ENCODE data around the gene PGLYRP1.

PGLYRP1 gene

GRCh38 chr19:46020819-46021125, 2.1 kb downstream of the PGLYRP1 start:
- ATAC-seq: no peak
- no peak for TF ChIP-seq ZFP3 (CRISPR knock-in tag; IDR thresholded peaks at IDR 0.05)
- no peak for TF ChIP-seq ZNF70 (CRISPR knock-in tag; IDR thresholded peaks at IDR 0.05)
- TF ChIP-seq ISL1 (CRISPR knock-in tag; IDR thresholded peaks at IDR 0.05): no peak
- no peak for TF ChIP-seq SNAI2 (CRISPR knock-in tag; IDR thresholded peaks at IDR 0.05)
- no peak for TF ChIP-seq CSDC2 (CRISPR knock-in tag; IDR thresholded peaks at IDR 0.05)
- TF ChIP-seq PPARA (CRISPR knock-in tag; IDR thresholded peaks at IDR 0.05; ENCODE audit: borderline replicate concordance): no peak
- no peak for TF ChIP-seq ZFP30 (CRISPR knock-in tag; IDR thresholded peaks at IDR 0.05)

GRCh38 chr19:46019270-46019669, 3.6 kb downstream of the PGLYRP1 start:
- TF ChIP-seq BACH2 (CRISPR knock-in tag; IDR thresholded peaks at IDR 0.05; ENCODE audit: borderline replicate concordance) (no peak), POU6F1 (CRISPR knock-in tag; IDR thresholded peaks at IDR 0.05; ENCODE audit: borderline replicate concordance, low read depth) (no peak), ARNTL (CRISPR knock-in tag; IDR thresholded peaks at IDR 0.05; ENCODE audit: borderline replicate concordance, low read depth) (no peak), ZNF565 (CRISPR knock-in tag; conservative IDR thresholded peaks at IDR 0.05; ENCODE audit: low read depth) (no peak), ZNF70 (CRISPR knock-in tag; IDR thresholded peaks at IDR 0.05) (no peak), GLIS3 (CRISPR knock-in tag; IDR thresholded peaks at IDR 0.05) (no peak), TOX (CRISPR knock-in tag; IDR thresholded peaks at IDR 0.05; ENCODE audit: borderline replicate concordance) (no peak), PPARA (CRISPR knock-in tag; IDR thresholded peaks at IDR 0.05; ENCODE audit: borderline replicate concordance) (no peak)

GRCh38 chr19:46018729-46019251, 4.1 kb downstream of the PGLYRP1 start:
- TF ChIP-seq OSR1 (CRISPR knock-in tag; IDR thresholded peaks at IDR 0.05): no peak
- no peak for TF ChIP-seq GLIS3 (CRISPR knock-in tag; IDR thresholded peaks at IDR 0.05)
- no peak for TF ChIP-seq BACH2 (CRISPR knock-in tag; IDR thresholded peaks at IDR 0.05; ENCODE audit: borderline replicate concordance)
- no peak for TF ChIP-seq ZFP3 (CRISPR knock-in tag; IDR thresholded peaks at IDR 0.05)
- no peak for TF ChIP-seq RARB (CRISPR knock-in tag; IDR thresholded peaks at IDR 0.05)
- no peak for TF ChIP-seq ZFP30 (CRISPR knock-in tag; IDR thresholded peaks at IDR 0.05)
- no peak for TF ChIP-seq ESRRG (CRISPR knock-in tag; IDR thresholded peaks at IDR 0.05)
- TF ChIP-seq PPARA (CRISPR knock-in tag; IDR thresholded peaks at IDR 0.05; ENCODE audit: borderline replicate concordance): no peak
- no peak for TF ChIP-seq ISL1 (CRISPR knock-in tag; IDR thresholded peaks at IDR 0.05)
- TF ChIP-seq ZC3H10 (CRISPR knock-in tag; IDR thresholded peaks at IDR 0.05): no peak
- ATAC-seq: no peak

More at GRCh38 chr19:46019270-46019669, 3.6 kb downstream of the PGLYRP1 start:
- no peak for ATAC-seq

- ATAC-seq: no peak
- TF ChIP-seq ZFP3 (CRISPR knock-in tag; IDR thresholded peaks at IDR 0.05) (no peak), TCF4 (CRISPR knock-in tag; IDR thresholded peaks at IDR 0.05; ENCODE audit: borderline replicate concordance) (no peak), ISL1 (CRISPR knock-in tag; IDR thresholded peaks at IDR 0.05) (no peak), ZNF8 (CRISPR knock-in tag; IDR thresholded peaks at IDR 0.05) (no peak), ZNF70 (CRISPR knock-in tag; IDR thresholded peaks at IDR 0.05) (no peak), ZFP30 (CRISPR knock-in tag; IDR thresholded peaks at IDR 0.05) (no peak), ESRRG (CRISPR knock-in tag; IDR thresholded peaks at IDR 0.05) (no peak), ARNTL (CRISPR knock-in tag; IDR thresholded peaks at IDR 0.05; ENCODE audit: borderline replicate concordance, low read depth) (no peak), POU6F1 (CRISPR knock-in tag; IDR thresholded peaks at IDR 0.05; ENCODE audit: borderline replicate concordance, low read depth) (no peak), PPARA (CRISPR knock-in tag; IDR thresholded peaks at IDR 0.05; ENCODE audit: borderline replicate concordance) (no peak), CREB5 (CRISPR knock-in tag; IDR thresholded peaks at IDR 0.05; ENCODE audit: low read depth) (no peak), TOX (CRISPR knock-in tag; IDR thresholded peaks at IDR 0.05; ENCODE audit: borderline replicate concordance) (no peak)
Observed at GRCh38 chr19:46017874-46018675, 4.8 kb downstream of the PGLYRP1 start.

- ATAC-seq: no peak
- TF ChIP-seq ZFP3 (CRISPR knock-in tag; IDR thresholded peaks at IDR 0.05) (no peak), ZC3H10 (CRISPR knock-in tag; IDR thresholded peaks at IDR 0.05) (no peak), ARNTL (CRISPR knock-in tag; IDR thresholded peaks at IDR 0.05; ENCODE audit: borderline replicate concordance, low read depth) (no peak), ZNF8 (CRISPR knock-in tag; IDR thresholded peaks at IDR 0.05) (no peak), RARB (CRISPR knock-in tag; IDR thresholded peaks at IDR 0.05) (no peak), ZNF565 (CRISPR knock-in tag; conservative IDR thresholded peaks at IDR 0.05; ENCODE audit: low read depth) (no peak), CSRNP3 (CRISPR knock-in tag; IDR thresholded peaks at IDR 0.05) (no peak)
Observed at GRCh38 chr19:46017095-46017429, 5.8 kb downstream of the PGLYRP1 start.
